GM18870 (cell line): ENCODE measurements around the gene KRTAP5-4.
"Not testable (repeated sequence)": the region's sequence is repeated elsewhere in the genome, so short reads cannot be mapped to it uniquely, and the experiment has no call there.

ENCODE experiments used
- ATAC-seq: cut with Tn5 transposase; IDR thresholded peaks from one replicate; pipeline ENCODE4 v1.9.1; 2021; ENCODE audit warnings: moderate library complexity; ENCODE audit not compliant: unreplicated experiment

KRTAP5-4 gene

DNA sequence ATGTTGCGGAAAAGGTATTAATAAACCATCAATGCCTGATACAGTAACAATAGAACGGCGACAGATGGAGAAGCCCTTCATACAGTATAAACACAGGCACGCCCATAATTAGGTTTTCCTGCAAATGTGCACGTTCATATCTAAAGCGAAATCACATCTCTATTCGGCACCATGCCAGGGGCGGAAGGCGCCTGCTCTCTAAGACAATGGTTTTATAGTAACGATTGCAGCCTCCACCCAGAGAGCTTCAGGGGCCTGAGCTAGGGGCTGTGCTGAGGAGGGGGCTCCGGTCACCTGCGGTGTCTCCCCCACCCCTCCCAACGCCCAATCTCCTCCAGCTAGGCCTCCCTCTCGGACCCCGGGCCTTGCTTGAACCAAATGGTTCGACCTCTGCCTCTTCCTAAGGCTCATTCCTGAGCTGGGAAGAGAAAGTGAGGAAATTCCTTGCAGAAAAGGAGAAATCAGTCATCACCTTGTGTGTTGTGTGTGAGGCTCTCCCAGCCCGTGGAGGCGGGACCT lies 17.2 kb upstream of the KRTAP5-4 start:
- no peak for ATAC-seq

DNA sequence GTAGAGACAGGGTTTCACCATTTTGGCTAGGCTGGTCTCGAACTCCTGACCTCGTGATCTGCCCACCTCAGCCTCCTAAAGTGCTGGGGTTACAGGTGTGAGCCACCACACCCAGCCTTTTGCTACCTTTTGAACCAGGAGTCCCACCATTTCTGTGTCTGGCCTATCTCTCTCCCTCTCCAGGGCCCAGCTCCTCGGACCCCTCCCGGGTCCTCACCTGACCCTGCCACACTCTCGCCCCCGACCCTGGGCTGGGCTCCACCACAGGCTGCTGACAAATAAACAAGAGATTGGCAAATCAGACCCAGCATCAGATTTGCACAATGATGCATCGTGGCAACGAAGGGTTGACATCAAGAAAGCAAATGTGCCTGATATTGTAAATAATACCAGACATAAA lies 16.4 kb upstream of the KRTAP5-4 start:
- ATAC-seq: no peak

DNA sequence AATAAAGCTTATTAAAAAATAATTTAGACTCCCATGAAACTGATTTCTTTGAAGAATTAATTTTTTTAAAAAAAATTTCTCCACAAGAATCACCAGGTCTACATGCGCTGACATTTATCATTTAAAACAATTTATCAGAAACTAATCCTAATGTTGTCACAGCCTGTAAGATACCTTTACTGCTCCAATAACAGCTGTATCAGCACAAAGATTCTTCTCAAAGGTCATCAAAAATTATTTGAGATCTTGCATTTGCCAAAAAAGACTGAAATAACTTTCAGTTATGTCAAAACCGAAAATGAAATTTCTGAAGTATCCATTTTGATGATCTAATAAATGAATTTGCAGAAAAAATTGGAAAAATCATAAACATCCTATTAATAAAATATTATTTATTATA lies 15.7 kb upstream of the KRTAP5-4 start:
- no peak for ATAC-seq

DNA sequence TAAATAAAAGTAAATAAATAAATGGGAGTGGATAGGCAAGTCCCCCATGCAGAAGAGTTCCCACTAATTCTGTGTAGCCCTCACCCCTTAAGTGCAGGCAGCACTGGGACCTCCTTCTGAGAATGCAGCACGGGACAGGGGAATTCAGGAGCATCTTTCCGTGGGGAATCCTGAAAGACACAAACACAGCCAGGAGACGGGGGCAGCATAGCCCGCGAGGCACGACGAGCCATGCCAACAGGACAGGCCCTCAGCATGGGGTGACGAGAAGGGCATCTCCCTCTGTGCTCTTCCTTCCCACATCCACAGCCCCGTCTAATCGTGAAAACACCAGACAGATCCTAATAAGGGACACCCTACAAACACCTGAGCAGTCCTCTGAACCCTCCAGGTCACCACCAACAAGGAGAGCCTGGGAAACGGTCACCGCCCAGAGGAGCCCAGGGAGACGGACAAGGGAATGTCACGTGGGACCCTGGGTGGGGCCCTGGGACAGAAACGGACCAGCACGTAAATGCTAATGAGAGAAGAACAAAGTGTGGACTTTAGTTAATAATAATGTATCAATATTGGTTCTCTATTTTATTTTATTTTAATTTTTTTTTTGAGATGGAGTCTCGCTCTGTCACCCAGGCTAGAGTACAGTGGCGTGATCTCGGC lies 14.5 kb upstream of the KRTAP5-4 start:
- ATAC-seq: no peak

DNA sequence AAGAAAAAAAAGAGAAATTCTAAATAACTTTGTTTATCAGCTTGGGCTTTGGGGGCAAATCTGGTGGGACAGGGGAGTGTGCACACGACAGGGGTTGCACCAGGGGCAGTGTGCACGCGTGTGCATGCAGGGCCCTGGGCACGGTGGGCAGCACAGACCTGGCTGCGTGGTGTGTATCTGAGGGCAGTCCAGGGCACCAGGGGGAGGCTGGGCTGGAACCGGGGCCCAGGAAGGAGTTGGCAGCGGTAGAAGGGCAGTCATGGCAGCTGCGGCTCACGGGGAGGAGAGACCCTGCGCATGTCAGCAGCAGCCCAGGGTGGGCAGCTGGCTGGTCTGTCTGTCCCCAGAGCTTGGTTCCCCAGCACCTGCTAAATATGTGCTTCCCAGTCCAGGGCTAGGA lies 11.9 kb upstream of the KRTAP5-4 start:
- ATAC-seq: no peak

DNA sequence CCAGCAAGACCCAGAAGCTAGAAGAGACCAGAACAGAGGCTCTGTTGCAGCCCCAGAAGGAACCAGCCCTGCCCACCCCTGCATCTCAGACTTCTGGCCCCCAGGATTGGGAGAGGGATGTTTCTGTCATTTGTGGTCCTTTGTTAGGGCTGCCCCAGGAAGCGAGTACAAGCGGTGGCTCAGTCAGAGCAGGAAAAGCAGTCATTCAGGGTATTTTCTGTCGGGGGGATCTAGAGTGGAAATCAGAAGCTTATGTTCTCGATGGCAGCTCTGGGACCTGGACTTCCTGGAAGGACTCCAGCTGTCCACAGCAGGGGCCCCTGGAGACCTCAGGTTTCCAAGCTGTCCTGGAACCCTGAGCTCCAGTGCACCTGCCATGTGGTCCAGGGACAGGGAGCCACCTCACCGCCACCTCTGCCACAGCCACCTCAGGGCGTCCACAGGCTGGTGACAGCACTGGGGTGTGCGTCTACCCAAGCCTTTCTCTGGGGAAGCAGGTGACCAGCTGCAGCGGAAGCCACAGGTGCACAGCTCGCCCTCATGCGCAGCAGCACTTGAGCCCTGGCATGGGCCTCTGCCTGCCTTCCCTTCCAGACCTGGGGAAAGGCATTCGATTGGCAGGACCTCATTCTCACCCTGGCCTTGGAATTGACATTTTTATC lies 10.2 kb upstream of the KRTAP5-4 start:
- no peak for ATAC-seq

DNA sequence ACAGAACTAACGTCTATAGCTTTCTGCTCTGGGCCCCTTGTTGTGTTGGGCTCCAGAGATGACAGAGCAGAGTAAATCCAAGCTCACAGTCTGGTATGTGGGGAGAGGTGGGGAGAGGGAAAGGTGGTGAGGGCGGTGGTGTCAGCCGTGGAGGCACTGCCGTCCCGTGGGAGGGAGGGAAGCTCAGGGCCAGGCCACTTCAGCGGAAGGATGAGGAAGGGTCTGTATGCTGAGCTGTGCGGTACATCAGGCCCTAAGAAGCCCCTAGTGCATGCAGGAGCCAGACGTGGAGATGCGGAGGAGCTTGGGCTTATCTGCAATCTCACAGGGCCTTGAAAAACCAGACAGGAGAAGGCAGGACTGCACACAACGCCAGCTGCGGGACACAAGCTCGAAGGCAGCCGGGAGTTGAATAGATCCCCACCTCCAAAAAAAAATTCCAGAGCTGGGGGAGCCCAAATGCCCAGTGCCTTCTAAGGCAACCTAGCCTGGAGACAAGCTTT lies 9.2 kb upstream of the KRTAP5-4 start:
- no peak for ATAC-seq

DNA sequence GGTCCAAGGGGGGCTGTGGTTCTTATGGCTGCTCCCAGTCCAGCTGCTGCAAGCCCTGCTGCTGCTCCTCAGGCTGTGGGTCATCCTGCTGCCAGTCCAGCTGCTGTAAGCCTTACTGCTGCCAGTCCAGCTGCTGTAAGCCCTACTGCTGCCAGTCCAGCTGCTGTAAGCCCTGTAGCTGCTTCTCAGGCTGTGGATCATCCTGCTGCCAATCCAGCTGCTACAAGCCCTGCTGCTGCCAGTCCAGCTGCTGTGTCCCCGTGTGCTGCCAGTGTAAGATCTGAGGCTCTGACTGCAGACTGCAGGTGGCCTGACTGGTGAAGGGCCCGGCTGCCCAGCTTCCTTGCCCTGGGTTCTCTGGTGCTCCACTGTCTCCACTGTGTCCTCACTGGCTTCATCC lies 8.3 kb upstream of the KRTAP5-4 start:
- no peak for ATAC-seq

DNA sequence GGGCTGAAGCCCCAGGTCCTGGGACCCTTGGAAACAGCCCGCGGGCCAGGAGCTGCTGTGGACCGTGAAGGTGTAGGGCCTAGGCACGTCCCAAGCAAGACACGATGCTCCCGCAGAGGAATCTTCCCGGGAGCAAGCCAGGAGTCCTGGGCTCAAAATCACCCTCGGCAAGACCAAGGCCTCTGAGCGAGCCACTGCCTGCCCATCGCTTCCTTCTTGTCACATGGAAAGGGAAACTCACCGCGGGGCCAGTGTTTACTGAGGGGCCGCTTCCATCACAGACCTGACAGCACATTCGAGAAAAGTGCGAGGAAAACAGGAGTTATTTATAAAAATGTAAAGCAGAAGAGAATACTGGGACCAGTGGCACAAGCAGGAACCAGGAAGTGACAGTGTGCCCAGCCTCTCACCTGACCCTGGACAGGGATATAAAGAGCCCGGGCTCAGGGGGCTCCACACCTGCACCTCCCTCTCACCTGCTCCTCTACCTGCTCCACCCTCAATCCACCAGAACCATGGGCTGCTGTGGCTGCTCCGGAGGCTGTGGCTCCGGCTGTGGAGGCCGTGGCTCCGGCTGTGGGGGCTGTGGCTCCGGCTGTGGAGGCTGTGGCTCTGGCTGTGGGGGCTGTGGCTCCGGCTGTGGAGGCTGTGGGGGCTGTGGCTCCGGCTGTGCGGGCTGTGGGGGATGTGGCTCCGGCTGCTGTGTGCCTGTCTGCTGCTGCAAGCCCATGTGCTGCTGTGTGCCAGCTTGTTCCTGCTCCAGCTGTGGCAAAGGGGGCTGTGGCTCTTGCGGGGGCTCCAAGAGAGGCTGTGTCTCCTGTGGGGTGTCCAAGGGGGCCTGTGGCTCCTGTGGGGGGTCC lies 7.6 kb upstream of the KRTAP5-4 start, which contains the start of gene KRTAP5-5:
TSS of gene KRTAP5-5 (plus strand) at position 450 of the 860 bp plus-strand sequence. CDS start at position 516, 66 bp downstream.
- no peak for ATAC-seq

DNA sequence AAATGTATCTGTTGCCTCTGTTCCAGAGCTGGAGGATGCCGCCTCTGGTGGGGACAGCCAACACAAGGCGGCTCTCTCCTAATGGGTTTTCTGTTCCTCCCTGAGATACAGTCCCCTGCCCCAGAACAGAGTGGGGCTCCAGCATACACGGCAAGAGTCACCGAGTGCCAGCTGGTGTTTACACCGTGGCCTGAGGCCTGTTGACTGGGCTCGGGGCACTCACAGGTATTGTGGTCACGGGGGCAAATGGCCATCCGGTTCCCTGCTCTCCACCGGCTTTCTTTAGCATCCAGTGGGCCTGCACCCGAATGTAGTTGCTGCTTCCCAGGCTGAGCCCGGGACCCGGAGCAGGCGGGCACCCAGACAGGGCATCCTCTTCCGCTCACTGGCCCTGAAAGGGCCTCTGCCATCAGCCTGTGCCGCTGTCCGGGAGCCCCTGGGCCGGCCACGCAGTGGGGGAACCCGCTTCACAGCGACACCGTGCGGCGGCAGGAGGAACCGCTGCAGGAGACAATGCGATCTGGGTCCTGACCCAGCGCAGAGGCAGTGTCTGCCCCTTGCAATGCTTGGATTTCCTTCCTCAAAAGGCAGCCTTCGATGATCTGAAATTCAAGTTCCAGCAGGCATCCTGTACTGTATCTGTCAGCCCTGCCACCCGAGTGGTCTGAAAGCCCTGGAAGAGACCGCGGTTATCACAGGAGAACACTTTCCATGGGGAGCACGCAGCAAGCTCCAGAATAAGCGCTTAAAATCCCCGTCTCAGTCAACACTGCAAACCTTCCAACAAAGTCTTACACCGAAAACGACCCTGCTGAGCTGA lies 6.8 kb upstream of the KRTAP5-4 start:
- ATAC-seq: no peak

DNA sequence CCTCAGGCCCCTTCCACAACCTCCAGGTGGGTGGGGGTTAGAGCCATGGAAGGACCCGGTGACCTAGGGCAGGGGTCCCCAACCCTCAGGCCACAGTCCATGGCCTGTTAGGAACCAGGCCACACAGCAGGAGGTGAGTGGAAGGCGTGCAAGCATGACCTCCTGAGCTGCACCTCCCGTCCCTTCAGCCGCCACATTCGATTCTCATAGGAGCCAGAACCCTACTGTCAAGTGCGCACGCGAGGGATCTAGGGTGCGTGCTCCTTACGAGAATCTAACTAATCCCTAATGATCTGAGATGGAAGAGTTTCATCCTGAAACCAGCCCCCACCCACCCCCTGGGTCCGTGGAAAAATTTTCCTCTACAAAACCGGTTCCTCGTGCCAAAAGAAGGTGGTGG lies 3.6 kb upstream of the KRTAP5-4 start:
- ATAC-seq: no peak

DNA sequence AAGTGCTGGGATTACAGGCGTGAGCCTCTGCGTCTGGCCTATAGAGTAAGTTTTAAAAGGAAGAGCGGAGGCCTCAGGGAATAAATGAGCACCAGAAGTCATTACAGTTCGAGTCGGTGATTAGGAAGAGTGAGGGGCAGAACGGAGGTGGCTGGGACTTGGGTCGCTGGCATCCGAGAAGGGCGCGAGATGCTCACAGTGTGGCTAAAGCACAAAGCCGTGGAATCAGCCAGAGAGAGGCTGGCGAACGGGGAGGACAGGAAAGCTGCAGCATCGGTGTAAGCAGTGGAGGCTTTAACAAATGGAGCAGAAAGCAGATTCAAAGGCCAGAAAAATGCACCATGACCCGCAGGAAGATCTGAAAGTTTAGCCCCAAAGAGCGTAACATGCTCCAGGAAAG lies 2.7 kb upstream of the KRTAP5-4 start:
- no peak for ATAC-seq

DNA sequence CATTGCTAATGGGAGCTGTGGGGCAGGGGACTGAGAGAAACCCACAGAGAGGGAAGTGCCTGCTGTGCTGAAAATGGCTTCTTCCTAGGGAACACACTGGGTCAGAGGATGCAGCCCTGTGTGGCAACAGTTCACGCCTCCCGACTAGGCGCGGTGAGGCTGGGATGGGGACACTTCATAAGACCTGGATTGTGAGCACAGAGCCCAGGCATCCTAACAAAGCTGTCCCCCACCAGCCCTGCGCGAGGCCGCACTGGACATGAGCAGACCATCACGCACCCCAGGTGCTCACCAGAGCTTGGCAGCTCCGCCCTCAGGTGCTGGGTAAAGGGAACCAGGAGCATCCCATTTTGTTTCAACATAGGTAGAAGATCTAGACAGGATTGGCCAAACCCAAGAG lies 1.8 kb upstream of the KRTAP5-4 start:
- ATAC-seq: no peak

DNA sequence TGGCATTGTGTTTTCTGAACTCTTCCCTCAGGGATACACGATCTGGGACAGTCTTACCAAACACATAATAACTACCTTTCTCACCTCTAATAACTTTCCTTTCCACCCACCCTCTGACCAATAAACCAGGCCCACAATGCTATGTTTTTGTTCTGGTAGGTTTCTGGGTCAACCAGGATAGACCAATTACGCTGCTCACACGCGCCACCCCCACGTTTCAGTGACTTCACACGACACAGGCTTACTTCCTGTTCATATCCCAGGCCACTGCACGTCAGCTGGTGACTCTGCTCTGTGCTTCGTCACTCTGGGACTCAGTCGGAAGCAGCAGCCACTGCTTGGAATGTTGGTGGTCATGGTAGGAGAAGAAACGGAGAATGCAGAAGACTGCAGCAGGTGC lies 2.5 kb downstream of the KRTAP5-4 start:
- ATAC-seq: no peak

DNA sequence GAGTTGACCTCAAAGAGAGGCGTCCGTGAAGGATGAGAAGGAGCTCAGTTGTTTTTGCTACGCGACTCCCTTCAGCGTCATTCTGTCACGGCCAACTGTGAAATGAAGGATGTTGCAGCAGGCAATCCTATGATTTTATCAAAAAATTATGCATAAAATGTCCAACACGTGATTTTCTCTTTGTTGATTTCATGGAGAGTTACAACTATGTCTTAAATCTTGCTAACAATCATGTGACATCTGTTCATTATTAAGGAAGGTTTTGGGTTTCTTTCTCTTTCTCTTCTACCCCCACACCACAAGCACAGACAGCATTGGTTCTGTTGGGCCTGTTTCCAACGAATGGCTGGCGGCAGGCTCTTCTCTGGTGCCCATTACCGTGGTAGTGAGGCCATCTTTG lies 3.7 kb downstream of the KRTAP5-4 start:
- no peak for ATAC-seq

DNA sequence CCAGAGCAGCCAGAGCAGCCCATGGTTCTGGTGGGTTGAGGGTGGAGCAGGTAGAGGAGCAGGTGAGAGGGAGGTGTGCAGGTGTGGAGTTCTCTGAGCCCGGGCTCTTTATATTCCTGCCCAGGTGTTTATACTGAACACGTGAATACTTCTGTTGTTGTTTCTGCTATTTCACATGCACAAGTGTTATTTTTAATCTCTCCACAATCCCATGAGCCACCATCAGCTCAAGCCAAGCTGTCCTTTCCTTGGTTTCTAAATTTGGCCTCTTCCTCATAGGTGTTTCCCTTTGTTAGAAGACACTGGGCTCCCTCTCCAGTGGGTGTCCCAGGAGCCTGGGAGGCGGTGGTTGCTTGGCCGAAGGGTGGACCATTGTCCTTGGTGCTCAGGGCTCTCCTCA lies 13.6 kb downstream of the KRTAP5-4 start, which contains the start of gene KRTAP5-3:
TSS of gene KRTAP5-3 (minus strand) at position 101 of the 400 bp plus-strand sequence. CDS start at position 23, 78 bp downstream.
- no peak for ATAC-seq

DNA sequence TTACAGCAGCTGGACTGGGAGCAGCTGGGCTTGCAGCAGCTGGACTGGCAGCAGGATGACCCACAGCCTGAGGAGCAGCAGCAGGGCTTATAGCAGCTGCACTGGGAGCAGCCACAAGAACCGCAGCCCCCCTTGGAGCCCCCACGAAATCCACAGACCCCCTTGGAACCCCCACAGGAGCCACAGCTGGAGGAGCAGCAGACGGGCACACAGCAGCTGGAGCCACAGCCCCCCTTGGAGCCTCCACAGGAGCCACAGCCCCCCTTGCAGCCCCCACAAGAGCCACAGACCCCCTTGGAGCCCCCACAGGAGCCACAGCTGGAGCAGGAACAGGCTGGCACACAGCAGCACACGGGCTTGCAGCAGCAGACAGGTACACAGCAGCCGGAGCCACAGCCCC lies 14.0 kb downstream of the KRTAP5-4 start:
- not testable (repeated sequence) for ATAC-seq

DNA sequence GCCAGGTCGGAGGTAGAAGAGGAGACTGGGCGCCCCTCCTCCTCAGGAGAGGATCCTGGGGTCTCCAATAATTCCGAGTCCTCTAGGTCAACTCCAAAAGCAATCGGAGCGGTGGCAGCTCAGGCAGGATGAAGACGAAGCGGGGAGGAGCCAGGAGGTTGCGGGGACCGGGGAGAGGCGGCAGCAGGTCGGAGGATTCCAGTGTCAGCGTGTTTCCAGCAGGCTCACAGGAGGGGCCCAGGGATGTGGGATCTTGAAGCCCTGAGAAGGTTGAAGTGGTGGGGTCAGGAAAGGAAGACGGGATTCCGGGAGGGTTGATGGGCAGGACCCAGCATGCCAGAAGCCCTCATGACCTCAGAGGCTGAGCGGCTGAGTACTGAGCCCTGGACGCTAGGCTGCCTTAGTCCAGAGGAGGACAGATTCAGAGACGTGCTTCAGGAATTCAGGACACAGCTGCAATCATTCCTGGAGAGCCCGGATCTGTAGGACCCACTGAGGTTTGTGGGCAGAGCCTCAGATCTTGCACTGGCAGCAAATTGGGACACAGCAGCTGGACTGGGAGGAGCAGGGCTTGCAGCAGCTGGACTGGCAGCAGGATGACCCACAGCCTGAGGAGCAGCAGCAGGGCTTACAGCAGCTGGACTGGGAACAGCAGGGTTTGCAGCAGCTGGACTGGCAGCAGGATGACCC lies 14.6 kb downstream of the KRTAP5-4 start:
- ATAC-seq: not testable (repeated sequence)

DNA sequence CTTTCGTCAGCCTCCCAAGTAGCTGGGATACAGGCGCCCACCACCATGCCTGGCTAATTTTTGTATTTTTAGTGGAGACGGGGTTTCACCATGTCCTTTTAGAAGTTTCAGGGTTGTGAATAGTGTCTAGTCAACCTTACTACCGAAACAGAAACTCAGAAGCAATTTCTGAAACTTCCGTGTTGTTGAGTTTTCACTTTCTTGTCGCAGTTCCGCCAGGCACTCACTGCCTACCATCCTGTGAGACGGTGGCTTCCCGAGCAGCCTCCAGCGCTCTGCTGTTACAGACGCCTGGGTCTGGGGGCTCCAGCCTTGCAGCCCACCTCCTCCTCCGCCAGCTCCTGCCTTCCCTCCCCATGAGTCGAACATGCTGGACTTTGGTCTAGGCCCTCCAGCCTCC lies 16.0 kb downstream of the KRTAP5-4 start:
- not testable (repeated sequence) for ATAC-seq

DNA sequence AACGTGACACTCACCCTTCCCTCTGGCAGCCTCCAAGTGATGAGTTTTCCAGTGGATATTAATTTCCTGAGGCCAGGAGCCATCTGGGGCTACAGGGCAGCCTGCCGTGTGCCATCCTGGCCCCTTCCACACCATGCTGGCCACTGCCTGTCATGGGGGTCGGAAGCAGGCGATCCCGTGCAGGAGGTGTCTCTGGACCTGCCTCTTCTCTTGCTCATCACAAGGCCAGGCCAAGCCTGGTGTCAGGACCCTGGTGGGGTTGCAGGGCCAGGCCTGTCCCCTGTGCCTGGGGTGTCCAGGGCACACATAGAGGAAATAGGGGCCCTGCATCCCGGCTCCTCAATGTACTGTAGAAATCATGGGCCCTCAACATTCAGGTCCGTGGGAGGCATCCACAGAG lies 17.2 kb downstream of the KRTAP5-4 start:
- no peak for ATAC-seq
